KOPT-K1 (cell line): ENCODE measurements around the gene BTG4.

ENCODE experiments used
- H3K27ac ChIP-seq: fragments of 200-600 bp; sonication (generic); 2 replicates; pipeline ENCODE4 v1.5.1; 2016; ENCODE audit warnings: antibody characterized with exemption, mild to moderate bottlenecking, low read depth, low read length; ENCODE audit not compliant: poor library complexity, severe bottlenecking
- H3K36me3 ChIP-seq: fragments of 200-600 bp; sonication (generic); 2 replicates; pipeline ENCODE4 v1.5.1; 2017; ENCODE audit warnings: antibody characterized with exemption, mild to moderate bottlenecking, low read length, moderate library complexity; ENCODE audit not compliant: insufficient read depth
- H3K9me3 ChIP-seq: fragments of 200-600 bp; sonication (generic); 2 replicates; pipeline ENCODE4 v1.5.1; 2017; ENCODE audit warnings: antibody characterized with exemption, low read length, mild to moderate bottlenecking; ENCODE audit not compliant: insufficient read depth, poor library complexity, severe bottlenecking

The BTG4 gene

DNA sequence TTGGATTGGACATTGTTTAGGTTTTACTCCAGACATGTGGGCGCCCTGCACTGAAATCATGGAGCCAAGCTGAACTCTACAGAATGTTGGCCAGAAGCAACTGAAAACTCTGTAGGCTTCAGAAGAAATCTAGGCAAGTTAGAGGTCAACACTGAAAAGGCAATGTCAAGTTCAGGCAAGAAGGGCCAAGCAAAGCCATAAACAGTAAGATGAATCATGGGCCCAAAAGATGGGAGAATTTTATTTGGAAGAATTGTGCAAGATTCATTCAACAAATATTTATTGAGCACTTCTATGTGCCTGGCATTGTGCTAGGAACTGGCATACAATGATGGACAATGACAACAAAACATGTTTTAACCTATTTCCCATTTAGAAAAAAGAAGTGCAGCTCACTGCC lies 13.3 kb upstream of the BTG4 start:
- no peaks in the 10 kb centered on the region for H3K9me3 ChIP-seq
- no peaks in the 10 kb centered on the region for H3K36me3 ChIP-seq
- no peak overlapping the region for H3K27ac ChIP-seq

DNA sequence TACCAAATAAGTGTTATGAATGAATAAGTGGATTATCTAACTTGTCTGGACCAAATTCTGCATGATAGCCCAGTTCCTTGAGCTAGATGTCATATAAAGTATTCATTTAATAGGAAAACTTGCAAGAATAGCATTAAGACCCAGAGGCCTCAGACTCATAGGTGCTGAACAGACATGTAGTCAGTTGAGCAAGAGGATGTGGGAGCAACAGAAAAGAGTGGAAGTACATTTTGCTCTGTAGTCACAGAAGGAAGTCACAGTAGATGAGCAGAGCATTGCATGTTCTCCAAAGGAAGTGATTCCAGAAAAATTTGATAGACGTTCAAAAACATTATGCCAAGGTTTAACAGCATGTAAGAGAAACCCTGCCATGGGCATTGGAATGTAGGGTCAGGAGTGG lies 11.9 kb upstream of the BTG4 start:
- Histone ChIP-seq H3K27ac (no peak overlapping the region), H3K36me3 (no peaks in the 10 kb centered on the region), H3K9me3 (no peaks in the 10 kb centered on the region)

DNA sequence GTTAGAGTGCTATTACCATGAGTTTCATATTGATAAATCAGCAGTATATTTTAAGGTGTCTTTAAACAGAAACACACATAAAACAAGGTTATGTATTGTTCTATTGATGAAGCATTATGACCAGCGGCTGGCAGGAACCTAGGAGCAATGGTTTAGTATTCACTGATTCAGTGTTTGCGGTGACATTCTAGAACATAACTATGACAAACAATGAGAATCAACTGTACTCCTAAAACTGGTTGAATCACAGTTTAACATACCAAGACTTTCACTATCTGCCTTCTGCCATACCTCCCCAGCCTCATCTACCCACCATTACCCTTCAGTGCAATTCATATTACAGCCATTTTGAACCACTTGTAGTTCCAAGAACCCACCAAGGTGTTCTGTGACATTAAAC lies 11.2 kb upstream of the BTG4 start:
- H3K9me3 ChIP-seq, result no peaks in the 10 kb centered on the region
- no peak overlapping the region for H3K27ac ChIP-seq
- H3K36me3 ChIP-seq, result no peaks in the 10 kb centered on the region

DNA sequence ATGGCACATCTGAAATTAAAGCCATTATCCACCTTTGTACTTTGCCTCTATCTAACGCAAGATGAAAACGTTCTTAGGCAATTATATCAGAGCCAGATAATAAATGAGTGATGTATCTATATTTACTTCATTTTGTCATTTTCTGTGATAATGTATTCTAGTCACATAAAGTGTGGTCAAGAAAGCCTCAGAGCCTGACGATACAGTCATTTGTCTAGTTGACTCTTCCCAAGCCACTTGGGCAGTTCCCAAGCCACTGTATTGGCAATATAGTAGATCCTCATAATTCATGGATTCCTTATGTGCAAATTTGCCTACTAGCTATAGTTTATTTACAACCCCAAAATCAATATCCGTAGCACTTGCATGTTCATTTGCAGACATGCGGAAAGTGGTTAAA lies 10.2 kb upstream of the BTG4 start:
- H3K9me3 ChIP-seq, result no peaks in the 10 kb centered on the region
- H3K36me3 ChIP-seq, result no peaks in the 10 kb centered on the region
- H3K27ac ChIP-seq, result no peak overlapping the region

DNA sequence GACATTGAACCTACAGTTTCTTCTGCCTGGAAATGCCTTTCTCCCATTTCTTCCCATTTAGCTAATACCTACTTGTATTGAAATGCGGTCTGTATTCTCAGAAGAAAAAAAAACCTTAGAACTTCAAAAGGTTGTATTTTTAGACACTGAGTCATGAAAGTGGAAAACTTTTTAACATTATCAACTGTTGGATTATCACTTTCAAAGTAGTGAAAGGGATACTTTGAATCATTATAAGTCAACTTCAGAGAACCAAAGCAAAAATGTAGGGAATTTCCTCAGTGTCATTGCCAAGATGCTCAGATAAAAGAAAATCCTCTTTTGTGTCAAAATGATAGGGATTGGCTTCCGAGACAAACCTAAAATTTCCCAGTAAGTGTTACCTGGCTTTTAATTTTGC lies 8.9 kb upstream of the BTG4 start:
- no peaks in the 10 kb centered on the region for H3K9me3 ChIP-seq
- H3K27ac ChIP-seq, result no peak overlapping the region
- H3K36me3 ChIP-seq, result no peaks in the 10 kb centered on the region

GRCh38 chr11:111520560-111520959 lies 8.4 kb upstream of the BTG4 start:
- no peak overlapping the region for H3K27ac ChIP-seq
- no peaks in the 10 kb centered on the region for H3K9me3 ChIP-seq
- H3K36me3 ChIP-seq, result no peaks in the 10 kb centered on the region

GRCh38 chr11:111518668-111519067 lies 6.5 kb upstream of the BTG4 start:
- Histone ChIP-seq H3K9me3 (peaks cover 3% of the 10 kb centered on the region), H3K27ac (no peak overlapping the region), H3K36me3 (no peaks in the 10 kb centered on the region)

DNA sequence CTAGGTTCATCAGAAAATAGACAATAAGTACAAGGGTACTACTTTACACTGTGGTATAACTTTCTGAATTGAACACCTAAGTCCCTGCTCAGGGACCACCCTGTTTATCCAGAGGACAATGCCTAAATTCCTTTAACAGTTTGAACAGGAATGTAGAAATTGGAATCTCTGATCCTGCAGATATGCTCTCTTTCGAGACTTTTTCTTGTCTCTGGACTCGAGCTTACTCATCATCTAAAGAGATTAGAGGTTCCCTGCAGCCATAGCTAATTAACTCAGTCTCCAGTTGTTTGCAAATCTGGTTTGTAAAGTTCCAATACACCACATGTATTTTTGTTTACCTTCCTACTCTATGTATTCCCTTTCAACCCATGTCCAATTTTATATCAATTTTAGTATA lies 3.4 kb upstream of the BTG4 start:
- H3K36me3 ChIP-seq, result no peaks in the 10 kb centered on the region
- peaks cover 9% of the 10 kb centered on the region for H3K9me3 ChIP-seq
- no peak overlapping the region for H3K27ac ChIP-seq

- peaks cover 9% of the 10 kb centered on the region for H3K9me3 ChIP-seq
- H3K36me3 ChIP-seq, result no peaks in the 10 kb centered on the region
- H3K27ac ChIP-seq, result no peak within 1 kb of the TSS
Observed at GRCh38 chr11:111514216-111515031, 2.2 kb upstream of the BTG4 start, which contains the start of gene HOATZ. TSS of gene HOATZ (plus strand) at chr11:111514778. CDS start at chr11:111514785, 7 bp downstream.

DNA sequence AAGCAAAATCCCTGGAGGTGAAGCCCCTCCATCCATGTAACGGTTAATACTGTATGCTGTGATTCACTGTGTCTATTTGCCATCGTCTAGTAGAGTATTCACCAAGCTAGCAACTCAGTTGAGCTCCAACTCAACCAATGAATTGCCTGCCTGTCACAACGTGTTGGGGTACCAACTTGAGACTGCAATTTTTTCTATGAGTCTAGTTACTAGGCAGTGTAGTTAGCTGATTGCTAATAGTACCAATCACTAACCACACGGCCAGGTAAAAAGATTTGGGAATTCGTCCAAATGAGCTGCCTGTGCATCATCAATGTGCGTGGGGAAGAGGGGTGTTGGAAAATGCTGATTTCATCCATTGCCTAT lies 1.0 kb upstream of the BTG4 start:
- H3K27ac ChIP-seq, result no peak overlapping the region
- H3K9me3 ChIP-seq, result peaks cover 9% of the 10 kb centered on the region
- no peaks in the 10 kb centered on the region for H3K36me3 ChIP-seq

GRCh38 chr11:111510311-111510710 lies 1.9 kb downstream of the BTG4 start:
- Histone ChIP-seq H3K27ac (no peak overlapping the region), H3K9me3 (peaks cover 9% of the 10 kb centered on the region), H3K36me3 (no peaks in the 10 kb centered on the region)

DNA sequence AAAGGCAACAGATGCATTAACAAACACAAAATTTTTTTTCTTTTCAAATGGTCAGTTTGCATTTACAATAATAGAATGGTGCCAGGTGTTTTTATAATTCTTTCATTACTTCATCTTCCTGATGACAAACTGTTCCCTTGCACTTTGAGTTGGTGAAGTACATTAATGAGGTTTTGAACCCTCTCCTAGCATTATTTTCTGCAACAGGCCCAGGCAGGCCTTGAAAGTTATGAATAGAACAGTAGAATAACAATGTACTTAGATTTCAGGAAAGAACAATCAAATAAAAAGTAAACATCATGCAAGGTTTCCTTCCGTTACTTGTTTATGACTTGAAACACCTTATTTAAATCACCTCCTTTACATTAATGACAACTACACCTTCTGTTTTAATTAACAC lies 9.6 kb downstream of the BTG4 start:
- H3K27ac ChIP-seq, result no peak overlapping the region
- no peaks in the 10 kb centered on the region for H3K9me3 ChIP-seq
- H3K36me3 ChIP-seq, result no peaks in the 10 kb centered on the region

DNA sequence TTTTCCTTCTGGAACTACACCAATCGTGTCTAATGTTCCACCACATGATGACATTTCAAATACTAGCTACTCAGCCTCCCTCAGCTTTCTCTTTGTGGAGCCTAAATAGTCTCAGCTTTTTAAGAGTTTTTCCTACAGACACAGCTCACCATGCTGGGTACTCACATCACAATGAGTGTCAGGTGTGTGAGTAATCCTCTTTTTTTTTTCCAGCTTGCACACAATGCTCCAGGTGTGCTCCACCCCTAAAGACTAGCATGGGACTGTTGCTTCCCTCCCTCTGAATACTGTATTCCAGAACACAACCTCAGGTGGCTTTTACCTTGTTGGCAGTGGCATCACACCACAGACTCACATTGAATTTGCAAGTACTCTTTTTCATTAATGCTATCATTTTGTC lies 11.7 kb downstream of the BTG4 start:
- H3K9me3 ChIP-seq, result no peaks in the 10 kb centered on the region
- no peak overlapping the region for H3K27ac ChIP-seq
- H3K36me3 ChIP-seq, result no peaks in the 10 kb centered on the region

GRCh38 chr11:111499483-111499882 lies 12.7 kb downstream of the BTG4 start:
- no peaks in the 10 kb centered on the region for H3K9me3 ChIP-seq
- no peaks in the 10 kb centered on the region for H3K36me3 ChIP-seq
- H3K27ac ChIP-seq, result no peak overlapping the region

DNA sequence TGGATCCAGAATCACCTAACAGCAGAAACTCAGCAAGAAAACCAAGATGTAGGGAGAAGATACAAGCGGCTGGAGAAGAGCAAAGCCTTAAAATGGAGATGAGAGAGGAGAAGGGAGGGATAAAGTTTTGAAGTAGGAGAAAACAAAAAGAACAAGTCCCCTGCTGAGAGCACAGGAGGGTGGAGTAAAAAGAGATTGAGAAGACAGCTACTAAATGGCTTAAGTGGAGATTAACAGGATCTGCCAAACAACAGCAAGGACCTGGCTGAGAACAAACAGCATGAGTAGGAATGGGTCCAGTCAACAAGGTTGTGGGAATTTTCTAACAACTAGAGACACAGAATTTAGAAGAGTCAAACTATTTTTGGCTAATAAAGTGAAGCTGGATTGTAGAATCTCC lies 18.1 kb downstream of the BTG4 start:
- Histone ChIP-seq H3K9me3 (no peaks in the 10 kb centered on the region), H3K27ac (no peak overlapping the region)

DNA sequence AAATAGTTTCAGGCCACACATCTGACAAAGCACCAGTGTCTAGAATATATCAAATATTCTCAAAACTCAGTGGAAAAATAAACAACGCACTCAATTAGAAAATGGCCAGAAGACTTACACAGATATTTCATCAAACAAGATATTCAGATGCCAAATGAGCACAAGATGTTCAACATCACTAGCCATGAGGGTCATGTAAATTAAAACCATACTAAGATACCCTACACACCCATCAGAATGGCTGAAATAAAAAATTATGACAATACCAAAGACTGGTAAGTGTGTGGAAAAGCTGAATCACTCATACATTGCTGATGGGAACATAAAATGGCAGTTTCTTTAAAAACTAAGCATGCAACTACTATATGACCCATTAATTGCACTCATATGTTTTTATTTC lies 21.7 kb downstream of the BTG4 start:
- Histone ChIP-seq H3K27ac (no peak overlapping the region), H3K36me3 (no peaks in the 10 kb centered on the region), H3K9me3 (peaks cover 4% of the 10 kb centered on the region)

More for the DNA sequence above, 18.1 kb downstream of the BTG4 start:
- no peaks in the 10 kb centered on the region for H3K36me3 ChIP-seq
